GM19351 (cell line): ENCODE data around the gene CCSER1.
"Not testable (repeated sequence)": the region's sequence is repeated elsewhere in the genome, so short reads cannot be mapped to it uniquely, and the experiment has no call there.

Experiments used
- ATAC-seq: cut with Tn5 transposase; IDR thresholded peaks from one replicate; pipeline ENCODE4 v1.9.1; 2021; ENCODE audit warnings: mild to moderate bottlenecking, moderate library complexity; ENCODE audit not compliant: unreplicated experiment

Gene CCSER1

DNA sequence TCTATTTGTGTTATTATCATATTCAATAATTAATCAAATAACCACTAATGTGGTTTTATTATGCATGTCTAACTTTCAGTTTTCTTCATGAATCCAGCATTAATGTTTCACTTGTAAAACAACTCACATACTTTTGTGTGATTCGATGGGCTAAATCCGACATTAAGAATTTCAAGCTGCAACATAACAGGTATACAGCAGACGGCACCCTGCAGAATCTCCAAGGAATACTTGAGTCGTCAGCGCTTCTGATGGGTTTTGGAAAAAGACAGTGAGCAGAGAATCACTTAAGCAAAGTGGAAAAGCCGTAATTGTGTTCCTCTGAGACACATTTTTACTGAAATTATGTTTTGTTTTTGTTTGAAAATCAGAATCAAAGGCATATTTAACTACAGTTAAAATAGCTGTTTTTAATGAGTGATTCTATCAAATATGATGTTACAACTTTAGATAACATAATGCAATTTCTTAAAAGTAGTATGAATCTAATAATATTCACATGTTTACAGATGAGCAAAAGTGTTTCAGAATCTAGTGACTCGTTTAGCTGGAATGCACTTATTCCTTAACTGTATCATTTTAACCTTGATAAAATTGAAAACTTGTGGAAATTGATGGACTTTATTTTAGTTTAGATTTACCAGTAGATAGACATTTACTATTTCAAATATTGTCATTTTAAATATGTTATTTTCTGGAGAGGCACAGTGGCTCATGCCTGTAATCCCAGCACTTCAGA, 514.8 kb downstream of the CCSER1 start:
- no peak for ATAC-seq

DNA sequence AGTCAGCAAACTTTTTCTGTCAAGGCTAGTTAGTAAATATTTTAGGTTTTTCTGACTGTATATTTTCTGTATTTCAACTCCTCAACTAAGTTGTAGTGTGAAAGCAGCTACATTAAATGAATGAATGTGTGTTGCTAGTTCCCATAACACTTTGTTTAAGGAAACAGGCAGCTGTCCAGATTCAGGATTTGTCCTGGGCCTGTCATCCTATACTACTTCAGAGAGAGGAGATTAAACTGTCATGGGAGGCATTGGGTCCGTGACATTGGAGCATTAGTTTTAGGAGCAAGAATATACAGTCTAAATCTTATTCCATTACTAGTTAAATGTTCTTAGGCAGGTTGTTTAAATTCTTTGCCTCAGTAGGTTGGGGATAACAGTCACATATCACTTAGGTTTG, 516.0 kb downstream of the CCSER1 start:
- ATAC-seq: no peak

DNA sequence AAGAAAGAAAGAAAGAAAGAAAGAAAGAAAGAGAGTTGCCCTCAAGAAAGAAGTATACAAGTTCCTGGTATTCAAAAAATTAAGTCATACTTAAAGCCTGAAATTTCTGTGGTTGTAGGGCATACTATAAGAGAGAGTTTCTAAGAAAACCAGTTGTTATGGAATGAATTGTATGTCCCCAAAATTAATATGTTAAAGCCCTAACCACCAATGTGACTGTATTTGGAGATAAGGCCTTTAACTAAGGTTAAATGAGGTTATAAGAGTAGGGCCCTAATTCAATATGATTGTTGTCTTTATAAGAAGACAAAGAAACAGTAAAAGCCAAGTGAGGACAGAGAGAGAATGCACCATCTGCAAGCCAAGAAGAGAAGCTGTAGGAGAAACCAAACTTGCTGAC, 521.1 kb downstream of the CCSER1 start:
- no peak for ATAC-seq

DNA sequence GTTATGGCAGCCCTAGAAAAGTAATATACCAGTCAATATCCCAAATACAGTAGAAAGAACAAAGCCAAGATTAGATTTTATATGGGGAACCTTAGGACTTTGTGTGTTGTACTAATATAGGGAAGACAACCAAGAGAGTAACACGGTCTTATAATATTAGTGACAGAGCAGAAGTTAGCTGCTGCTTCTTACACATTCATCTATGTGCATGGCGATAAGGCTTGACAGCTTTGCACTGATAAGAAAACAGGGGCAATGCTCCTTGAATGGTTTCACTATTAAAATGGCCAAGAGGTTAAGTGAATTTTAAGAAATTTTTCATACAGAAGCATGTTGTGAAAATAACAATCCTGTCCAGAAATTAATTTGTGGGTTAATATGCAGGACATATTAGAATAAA, 521.6 kb downstream of the CCSER1 start:
- ATAC-seq: no peak

DNA sequence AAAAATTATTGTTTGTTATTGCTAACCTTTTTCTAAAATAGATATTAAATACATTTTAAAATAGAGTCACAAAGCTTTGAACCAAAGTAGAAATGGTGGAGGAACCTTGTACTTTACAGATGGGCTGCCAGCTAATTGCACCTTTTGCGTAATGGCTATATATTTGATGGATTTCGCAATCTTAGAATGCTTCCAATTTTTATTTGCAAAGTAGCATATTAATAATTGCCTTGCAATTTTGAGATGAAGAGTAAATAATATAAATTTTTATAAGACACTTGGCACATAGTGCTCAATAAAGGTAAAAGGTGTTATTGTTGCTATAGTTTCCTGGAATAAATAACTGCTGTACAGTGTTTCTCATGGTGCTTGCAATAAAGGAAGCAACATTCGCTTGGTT, 533.5 kb downstream of the CCSER1 start:
- ATAC-seq: no peak

DNA sequence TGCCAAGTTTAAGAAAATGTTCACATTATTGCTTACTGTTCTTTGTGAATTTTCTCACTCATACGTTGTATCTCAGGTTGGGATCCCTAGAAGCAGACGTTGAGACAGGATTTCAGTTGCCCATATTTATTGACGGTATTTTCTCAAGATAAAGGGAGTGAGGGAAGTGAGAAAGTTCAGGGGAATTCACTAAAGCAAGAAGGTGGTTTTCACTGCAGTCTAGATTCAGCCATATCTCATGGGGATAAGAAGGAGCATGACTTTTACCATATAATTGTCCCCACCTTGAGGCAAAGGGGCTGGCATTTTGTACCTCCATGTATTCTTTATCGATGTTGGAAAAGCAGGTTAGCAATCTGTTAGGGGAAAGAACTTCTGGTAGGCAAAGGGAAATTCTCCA, 543.0 kb downstream of the CCSER1 start:
- no peak for ATAC-seq

DNA sequence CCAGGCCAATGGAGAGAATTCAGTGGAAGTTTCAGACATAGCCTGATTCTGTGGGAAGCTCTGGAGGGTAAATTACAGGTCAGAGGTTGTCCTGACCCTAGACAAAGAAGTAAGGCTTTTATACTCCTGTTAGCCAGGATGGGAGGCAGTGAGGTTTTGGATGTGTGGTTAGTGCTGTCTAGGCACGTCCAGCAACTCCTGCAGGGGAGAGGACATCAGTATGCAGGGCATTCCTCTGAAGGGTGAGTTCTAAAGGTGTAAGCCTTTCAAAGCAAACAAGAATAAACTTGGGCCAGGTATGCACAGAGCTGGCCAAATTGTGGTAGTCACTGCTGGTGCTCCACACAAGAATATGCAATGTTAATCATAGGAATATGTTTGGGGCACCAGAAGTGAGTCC, 562.5 kb downstream of the CCSER1 start:
- no peak for ATAC-seq

DNA sequence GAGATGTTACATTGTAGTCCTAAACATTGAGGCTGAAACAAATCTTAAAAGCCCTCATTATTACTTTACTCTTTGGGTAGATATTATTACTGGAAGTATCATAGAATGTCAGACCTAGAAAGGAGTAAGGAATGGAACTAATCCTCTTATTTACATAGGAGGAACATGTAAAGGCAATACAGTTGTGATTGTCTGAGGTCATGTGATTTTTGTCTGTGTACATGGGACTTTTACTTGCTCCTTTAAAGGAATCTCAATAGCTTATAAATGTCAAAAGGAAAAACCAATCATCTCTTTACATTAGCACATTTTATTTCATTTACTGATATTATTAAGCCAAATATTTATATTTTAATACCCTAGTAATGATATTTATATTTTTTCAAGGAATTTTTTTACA, 568.2 kb downstream of the CCSER1 start:
- no peak for ATAC-seq

DNA sequence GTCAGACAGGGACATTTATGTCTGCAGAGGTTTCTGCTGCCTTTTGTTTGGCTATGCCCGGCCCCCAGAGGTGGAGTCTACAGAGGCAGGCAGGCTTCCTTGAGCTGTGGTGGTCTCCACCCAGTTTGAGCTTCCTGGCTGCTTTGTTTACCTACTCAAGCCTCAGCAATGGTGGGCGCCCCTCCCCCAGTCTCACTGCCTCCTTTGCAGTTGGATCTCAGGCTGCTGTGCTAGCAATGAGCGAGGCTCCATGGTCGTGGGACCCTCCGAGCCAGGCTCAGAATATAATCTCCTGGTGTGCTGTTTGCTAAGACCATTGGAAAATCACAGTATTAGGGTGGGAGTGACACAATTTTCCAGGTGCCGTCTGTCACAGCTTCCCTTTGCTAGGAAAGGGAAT, 578.3 kb downstream of the CCSER1 start:
- ATAC-seq: not testable (repeated sequence)

DNA sequence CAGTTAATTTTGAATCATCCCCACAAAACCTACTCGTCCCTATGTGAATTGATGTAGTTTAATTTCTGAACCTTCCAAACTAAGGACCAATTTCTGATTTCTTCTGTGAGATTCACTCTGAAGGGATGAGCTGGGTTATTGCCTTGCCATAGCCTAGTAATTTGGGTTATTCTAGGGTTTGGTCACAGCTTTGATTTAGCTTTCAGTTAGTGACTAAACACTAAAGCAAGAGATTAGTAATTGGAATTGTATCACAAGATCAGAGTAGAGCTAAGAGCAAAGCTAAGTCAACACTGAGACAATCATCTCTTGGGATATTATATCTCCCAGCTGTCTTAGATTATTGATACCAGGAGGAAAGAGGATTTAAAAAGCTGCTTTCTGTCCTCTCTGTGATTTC, 588.0 kb downstream of the CCSER1 start:
- peak; percentile 72 for ATAC-seq

DNA sequence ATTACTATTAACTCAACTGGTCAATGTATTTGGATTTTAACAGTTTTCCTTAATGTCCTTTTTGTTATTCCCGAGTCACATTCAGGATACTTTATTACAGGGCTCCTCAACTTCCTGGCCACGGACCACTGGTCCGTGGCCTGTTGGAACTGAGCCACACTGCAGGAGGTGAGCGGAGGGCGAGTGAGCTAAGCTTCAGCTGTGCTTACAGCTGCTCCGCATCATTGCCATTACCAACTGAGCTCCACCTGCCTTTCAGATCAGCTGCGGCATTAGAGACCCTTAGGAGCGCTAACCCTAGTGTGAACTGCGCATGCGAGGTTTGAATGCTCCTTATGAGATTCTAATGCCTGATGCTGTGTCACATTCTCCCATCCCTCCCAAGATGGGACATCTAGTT, 591.7 kb downstream of the CCSER1 start:
- ATAC-seq: no peak

DNA sequence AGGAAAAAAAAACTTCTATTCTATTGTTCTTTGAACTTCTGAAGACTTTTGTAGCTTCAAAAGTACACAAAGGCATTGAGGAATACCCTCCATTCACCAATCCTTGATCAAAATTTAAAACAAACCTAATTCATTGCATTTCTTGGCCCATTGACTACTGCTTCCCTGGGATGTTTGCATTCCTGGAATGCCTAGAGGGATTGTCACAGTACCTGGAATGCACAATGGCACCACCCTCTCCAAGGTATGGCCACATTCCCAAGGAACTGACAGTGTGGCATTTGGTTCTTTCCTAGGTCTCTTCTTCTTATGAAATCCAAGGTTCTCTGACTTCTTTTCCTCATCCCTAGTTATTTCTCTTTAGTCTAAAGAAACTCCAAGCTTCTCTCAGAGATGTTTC, 600.7 kb downstream of the CCSER1 start:
- ATAC-seq: no peak

DNA sequence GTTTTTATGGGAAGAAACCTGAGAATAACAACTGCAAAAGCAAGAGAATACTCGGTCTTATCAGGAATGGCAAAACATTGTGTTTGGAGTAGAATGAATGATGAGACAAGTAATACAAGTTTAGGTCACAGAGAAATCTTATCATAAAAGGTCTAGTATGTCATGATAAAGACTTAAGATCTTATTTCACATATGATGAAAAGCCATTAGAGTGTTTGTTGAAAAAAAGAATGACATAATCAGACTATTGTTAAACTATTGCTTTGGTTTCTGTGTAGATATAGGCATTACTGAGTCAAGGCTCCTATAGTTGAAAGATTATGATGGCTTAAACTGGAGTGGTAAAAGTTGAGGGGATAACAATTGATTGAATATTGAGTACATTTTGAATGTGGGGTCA, 603.6 kb downstream of the CCSER1 start:
- no peak for ATAC-seq

DNA sequence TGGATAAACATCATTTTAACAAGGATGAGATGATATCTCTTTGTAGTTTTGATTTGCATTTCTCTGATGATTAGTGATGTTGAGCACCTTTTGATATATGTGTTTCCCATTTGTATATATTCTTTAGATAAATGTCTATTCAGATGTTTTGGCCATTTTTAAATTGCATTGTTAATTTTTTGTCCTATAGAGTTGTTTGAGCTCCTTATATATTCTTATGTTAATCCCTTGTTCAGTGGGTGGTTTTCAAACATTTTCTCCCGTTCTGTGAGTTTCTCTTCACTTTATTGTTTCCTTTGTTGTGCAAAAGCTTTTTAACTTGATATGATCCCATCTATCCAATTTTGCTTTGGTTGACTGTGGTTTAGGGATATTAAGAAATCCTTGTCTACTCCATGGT, 606.0 kb downstream of the CCSER1 start:
- no peak for ATAC-seq

DNA sequence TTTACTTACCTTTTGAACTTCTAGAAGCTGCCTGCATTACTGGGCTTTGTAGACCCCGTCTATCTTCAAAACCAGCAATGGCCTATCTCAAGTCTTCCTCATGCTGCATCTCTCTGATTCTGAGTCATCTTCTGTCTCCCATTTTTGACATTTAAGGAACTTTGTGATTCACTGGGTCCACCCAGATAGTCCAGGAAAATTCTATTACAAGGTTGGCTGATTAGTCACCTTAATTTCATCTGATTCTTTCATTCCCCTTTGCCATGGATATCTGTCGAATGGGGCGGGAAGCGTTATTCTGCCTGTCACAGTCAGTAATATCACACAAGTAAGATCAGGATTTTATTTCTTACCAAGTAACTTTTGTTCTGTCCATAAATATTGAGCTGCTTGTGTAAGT, 618.0 kb downstream of the CCSER1 start:
- ATAC-seq: no peak

DNA sequence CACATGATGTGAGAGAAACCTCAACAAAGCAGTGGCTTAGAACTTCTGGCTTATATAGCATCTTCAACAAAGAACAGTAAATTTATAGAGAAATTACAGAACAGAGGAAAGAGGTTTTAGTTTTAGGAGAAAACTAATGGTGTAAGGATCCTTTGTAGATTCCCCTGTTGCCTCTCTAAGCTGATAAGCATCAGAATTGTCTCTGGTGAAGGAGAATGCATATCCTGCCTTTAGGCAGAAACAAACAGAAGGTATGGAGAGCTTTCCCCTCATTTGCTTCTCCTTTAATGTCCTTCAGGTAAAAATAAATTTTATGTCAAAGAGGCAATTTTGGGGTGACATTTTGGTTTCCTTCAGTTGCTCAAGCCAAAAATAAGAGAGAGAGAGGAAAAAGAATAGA, 625.9 kb downstream of the CCSER1 start:
- no peak for ATAC-seq

DNA sequence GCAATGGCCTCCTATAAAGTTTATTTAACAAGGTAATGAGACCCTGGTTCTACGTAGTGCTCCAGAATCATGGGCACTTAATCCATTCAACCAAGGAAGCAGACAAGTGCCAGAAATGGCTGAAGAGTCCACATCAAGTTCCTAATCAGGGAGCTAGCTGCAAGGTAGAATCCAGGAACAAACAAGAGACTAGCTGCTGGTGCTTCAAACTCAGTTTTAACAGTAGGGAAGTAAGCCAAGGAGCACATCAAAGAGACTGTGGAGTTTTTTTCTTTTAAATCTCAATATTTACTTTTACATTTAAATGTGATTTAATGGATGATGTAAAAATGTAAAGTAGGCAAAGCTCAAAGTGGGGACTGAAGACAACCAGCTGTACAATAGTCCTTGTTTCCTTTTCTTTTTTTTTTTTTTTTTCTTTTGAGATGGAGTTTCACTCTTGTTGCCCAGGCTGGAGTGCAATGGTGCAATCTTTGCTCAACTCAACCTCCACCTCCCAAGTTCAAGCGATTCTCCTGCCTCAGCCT, 630.4 kb downstream of the CCSER1 start:
- ATAC-seq: no peak

DNA sequence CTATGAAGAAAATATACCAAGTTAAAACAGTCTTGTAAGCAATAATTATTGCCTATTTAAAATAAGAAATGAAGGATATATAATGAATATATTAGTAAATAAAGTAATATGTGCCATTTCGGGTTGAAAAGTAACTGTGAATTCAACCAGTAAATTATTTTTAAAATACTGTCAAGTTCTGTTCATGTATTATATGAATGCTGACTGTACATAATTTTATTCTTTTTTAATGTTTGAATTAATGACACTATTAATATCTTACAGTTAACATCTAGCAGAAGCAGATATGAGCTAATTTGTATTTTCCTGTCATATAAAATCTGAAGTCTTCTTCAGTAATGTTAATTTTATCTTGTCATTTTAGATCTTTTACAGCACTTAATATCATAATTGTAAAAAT, 632.9 kb downstream of the CCSER1 start:
- ATAC-seq: no peak

DNA sequence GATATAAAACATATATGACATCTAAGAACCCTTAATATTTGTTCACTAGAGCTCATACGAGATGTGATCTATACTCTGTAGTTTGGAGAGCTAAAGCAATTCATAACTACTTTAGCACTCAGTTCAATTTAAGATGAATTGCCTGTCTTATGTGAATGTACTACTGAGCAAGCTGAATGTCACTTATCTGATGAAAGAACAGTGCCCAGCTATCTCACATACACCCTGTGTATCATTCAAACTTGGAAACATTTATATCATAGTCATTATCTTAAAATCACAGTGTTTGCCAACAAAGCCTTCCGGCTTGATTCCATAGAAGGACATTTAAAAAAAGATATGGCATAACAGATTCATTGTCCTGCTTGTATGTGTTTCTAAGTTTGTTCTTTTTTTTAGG, 639.6 kb downstream of the CCSER1 start:
- no peak for ATAC-seq

DNA sequence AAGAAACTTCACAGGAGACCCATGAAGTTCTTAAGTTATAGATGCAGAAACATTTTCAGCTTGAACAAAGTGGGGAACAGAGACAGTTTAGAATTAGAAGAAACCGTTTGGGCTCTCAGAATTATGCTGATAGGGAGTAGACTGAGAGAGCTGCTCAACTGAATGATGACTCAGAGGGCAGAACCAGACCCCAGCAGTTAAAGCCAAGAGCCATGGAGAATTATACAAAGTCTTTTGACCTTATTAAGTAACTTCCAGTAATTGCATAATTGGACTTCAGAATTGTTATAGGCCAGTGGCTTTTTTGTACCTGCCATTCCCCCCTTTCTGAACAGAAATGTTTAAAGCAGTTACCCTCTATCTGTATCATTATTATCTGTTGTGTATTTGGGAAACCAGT, 642.1 kb downstream of the CCSER1 start:
- ATAC-seq: no peak

DNA sequence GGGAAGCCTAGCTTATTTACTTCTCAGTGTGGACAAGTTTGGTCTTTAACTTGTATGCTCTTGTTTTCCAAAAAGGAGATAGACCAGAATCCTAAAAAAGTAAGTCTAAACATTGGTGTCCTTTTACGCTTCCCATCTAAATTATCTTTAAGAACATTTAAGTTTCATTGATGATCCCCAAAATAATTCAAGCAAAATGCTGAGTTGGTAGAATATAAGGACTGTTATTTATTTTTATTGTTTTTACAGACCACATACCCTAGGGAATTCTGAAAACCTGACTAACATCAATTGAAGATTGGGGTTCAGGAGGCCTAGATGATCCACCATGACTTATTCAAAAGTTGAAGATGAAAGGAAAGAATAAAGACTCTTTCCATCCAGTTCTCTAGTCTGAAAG, 653.0 kb downstream of the CCSER1 start:
- no peak for ATAC-seq

DNA sequence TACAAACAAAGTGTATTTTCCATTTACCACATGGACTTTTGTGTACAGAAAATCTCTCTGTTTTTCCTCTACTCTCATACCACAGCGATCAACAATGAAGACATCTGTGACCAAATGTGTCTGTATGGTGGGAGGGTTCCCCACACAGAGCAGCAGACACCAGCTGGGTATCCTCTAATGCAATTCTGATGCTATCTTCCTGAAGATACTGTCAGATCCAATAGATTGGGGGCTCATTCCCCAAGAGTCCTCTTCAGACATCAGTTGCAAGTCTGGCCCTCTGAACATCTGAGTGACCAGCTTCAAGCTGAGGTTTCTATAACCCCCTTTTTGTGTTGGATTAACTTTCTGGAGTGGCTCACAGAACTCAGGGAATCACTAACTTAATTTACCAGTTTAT, 659.4 kb downstream of the CCSER1 start:
- ATAC-seq: no peak

DNA sequence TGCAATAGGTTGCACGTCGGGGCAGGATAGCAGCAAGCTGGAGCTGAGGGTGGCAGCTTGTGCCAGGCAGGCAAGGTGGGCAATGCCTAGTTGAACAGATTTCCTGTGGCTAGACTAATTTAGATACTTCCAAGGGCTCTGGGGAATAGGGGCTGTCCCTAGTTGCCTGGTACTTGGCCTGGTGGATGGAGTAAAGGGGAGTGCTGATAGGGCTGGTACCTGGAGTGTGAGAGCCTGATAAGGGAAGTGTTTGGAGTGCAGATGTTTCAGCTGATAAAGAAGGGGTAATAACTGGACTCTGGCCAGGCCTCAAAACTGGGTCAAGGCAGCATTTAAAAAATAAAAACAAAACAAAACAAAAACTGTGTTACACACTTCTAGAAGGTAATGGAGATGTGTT, 665.5 kb downstream of the CCSER1 start:
- no peak for ATAC-seq
